GM13976 (cell line): ENCODE measurements around the gene CLTB.

ENCODE experiments used
- DNase-seq: peaks from one replicate; pipeline ENCODE4 v3.0.0; 2012; ENCODE audit warnings: low spot score
- CTCF ChIP-seq: IDR thresholded peaks from 2 replicates; pipeline ENCODE4 v1.5.1; 2012; ENCODE audit warnings: borderline replicate concordance, mild to moderate bottlenecking; ENCODE audit not compliant: insufficient read depth; ENCODE audit errors: extremely low read depth, missing control alignments, control extremely low read depth
- in situ Hi-C: fragments of 300-500 bp; cut with MboI; formaldehyde crosslinking; loops from one replicate; pipeline ENCODE4 v1.12.0; 2022; ENCODE audit warnings: low sequenced_read_pairs, mixed read lengths, inconsistent platforms; ENCODE audit not compliant: unreplicated experiment

The CLTB gene

GRCh38 chr5:176418251-176418650 lies 1.9 kb upstream of the CLTB start:
- DNase-seq, result no peak
- no peak for TF ChIP-seq CTCF
- in situ Hi-C loops, result loop anchor here (25.0 kb wide), 1 partner anchor 169 kb away; no protein-coding TSS in a partner anchor

GRCh38 chr5:176416965-176417364 lies 626 bp upstream of the CLTB start:
- no peak for TF ChIP-seq CTCF
- in situ Hi-C loops, result loop anchor here (25.0 kb wide), 1 partner anchor 170 kb away; no protein-coding TSS in a partner anchor
- DNase-seq, result no peak

GRCh38 chr5:176415240-176415951 lies 943 bp downstream of the CLTB start:
- no peak for TF ChIP-seq CTCF
- in situ Hi-C loops, result loop anchor here (25.0 kb wide), 1 partner anchor 172 kb away; no protein-coding TSS in a partner anchor
- peak; percentile 49 for DNase-seq

GRCh38 chr5:176414704-176415103 lies 1.6 kb downstream of the CLTB start:
- in situ Hi-C loops, result loop anchor here (25.0 kb wide), 1 partner anchor 173 kb away; no protein-coding TSS in a partner anchor
- no peak for DNase-seq
- no peak for TF ChIP-seq CTCF

GRCh38 chr5:176413709-176414191 lies 2.6 kb downstream of the CLTB start:
- in situ Hi-C loops, result loop anchor here (25.0 kb wide), 1 partner anchor 174 kb away; no protein-coding TSS in a partner anchor
- TF ChIP-seq CTCF, result no peak
- no peak for DNase-seq

- no peak for DNase-seq
- in situ Hi-C loops, result loop anchor here (25.0 kb wide), 1 partner anchor 174 kb away; no protein-coding TSS in a partner anchor
- no peak for TF ChIP-seq CTCF
Measured at GRCh38 chr5:176413255-176413565, 3.1 kb downstream of the CLTB start.
